Caki2 (cell line): Measurements from ENCODE around the gene P2RX4. TPM values are rescaled to one million over a fixed set of nuclear protein-coding genes. Genes with fewer than 3 reads are reported as not detected.
"Not testable (repeated sequence)": the region's sequence is repeated elsewhere in the genome, so short reads cannot be mapped to it uniquely, and the experiment has no call there.

Source experiments
- DNase-seq: peaks from one replicate; pipeline ENCODE4 v3.0.0-alpha.2; 2015; ENCODE audit warnings: low read depth
- in situ Hi-C: cut with HindIII; loops from 2 replicates; pipeline ENCODE4 v1.10.0; 2016; ENCODE audit warnings: low sequenced_read_pairs, low pct_unique_long_range_greater_than_20kb, mixed read lengths
- total RNA-seq: library from RNA; depleted of rRNA; stranded (reverse); fragments of >200 nt; shearing (Covaris generic); gene quantifications from 2 replicates; pipeline ENCODE4 v1.2.3, GENCODE V29; 2014; ENCODE audit warnings: low replicate concordance

The P2RX4 gene
- total RNA-seq, 1 experiment from 2014 or later: 166 TPM

DNA sequence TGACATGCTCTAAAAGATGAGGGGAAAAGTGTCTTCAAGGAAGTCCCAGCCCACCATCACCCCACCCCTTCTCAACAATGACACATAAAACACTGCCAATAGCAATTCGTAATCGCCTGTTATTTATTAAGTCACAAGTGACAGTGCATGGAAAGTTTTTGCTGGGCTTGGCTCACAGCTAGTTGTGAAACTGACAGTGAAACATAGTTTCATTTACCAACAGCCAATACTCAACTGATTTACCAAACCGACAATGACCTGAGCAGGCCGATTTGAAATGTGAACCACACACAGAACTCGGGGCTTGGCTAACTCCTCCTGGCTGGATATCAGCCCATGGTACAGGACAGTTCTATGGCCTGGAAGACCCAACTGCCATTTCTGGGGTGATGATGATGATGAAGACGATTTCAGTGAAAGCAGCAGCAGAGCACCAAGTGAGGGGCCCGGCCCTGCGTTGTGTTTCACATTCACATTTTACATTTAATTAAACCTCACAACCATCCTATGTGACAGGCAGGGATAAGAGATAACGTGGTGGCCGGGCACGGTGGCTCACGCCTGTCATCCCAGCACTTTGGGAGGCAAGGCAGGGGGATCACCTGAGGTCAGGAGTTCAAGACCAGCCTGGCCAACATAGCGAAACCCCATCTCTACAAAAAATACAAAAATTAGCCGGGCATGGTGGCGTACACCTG, 43.9 kb downstream of the P2RX4 start:
- no peak for DNase-seq
- in situ Hi-C loops: no loop called here

DNA sequence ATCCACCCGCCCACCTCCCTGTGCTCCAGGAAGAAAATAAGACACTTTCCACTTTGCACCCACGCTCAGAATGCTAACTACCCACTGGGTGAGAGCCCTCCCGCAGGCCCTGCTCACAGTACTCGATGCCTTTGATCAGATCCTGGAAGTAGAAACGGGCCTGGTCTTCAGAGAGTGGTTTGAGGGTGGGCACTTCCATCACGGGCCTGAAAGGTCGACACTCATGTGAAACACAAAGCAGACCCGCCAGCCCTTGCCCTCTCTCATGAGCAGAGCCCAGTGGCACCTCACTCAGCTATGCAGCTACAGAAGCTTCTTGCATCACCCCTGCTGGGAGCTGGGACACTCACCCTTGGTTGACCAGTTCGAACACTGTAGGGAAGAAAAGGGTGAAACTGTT, 45.5 kb downstream of the P2RX4 start:
- in situ Hi-C loops: no loop called here

DNA sequence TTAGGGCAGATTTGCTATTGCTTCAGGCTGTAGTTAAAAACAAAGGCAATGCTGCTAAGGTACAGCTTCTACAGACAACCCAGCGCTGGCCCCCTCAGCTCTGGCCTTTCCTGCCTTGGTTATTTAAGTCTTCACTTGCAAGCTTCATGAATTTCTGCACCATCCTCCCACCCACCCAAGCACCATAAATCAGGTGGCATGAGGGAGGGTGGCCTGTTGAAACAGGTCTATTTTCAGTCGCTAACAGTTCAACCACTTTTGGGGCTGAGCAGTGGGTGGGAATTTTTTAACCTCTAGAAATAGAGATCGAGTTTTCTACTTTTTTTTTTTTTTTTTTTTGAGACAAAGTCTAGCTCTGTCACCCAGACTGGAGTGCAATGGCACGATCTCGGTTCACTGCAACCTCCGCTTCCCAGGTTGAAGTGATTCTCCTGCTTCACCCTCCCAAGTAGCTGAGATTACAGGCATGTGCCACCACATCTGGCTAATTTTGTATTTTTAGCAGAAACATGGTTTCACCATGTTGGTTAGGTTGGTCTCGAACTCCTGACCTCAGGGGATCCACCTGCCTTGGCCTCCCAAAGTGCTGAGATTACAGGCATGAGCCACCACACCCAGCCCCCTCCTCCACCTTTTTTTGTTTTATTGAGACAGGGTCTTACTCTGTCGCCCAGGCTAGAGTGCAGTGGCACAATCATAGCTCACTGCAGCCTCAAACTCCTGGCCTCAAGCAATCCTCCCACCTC, 47.9 kb downstream of the P2RX4 start:
- DNase-seq, in situ Hi-C loops: not testable (repeated sequence)

More for the DNA sequence above, 45.5 kb downstream of the P2RX4 start:
- no peak for DNase-seq

DNA sequence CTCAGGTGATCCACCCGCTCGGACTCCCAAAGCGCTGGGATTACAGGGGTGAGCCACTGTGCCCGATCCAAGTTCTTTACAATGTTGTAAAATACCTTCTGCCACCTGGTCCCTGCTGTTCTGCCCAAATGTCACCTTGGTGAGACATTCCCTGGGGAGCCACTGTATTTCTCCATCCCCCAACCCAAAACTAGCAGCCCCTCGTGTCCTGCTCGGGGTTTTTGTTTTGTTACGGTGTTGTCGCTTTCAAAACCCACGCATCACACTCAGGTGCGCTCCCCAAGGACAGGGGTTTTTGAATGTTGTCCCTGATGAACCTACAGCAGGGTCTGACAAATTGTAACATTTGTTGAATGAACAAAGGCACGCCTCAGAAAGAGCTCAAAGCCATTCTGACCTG, 49.1 kb downstream of the P2RX4 start:
- no peak for DNase-seq
- in situ Hi-C loops: no loop called here

DNA sequence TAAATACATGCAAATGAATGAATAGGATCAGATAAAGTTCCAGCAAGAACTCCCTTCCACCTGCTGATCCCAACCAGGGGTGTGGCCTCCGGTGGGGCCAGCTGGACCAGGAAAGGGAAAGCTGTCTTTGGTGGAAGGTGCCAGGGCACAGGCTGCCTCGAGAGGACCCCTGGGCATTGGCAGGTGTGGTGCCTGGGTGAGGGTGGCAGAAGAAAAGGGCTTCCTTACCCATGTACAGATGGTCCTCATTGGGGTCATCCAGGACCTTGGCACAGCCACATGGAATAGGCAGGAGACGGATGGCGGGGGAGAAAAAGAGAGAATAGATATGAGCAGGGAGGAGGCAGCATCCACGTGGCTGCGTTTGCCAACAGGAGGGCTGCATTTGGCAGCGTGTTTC, 50.2 kb downstream of the P2RX4 start:
- DNase-seq: no peak
- in situ Hi-C loops: no loop called here

DNA sequence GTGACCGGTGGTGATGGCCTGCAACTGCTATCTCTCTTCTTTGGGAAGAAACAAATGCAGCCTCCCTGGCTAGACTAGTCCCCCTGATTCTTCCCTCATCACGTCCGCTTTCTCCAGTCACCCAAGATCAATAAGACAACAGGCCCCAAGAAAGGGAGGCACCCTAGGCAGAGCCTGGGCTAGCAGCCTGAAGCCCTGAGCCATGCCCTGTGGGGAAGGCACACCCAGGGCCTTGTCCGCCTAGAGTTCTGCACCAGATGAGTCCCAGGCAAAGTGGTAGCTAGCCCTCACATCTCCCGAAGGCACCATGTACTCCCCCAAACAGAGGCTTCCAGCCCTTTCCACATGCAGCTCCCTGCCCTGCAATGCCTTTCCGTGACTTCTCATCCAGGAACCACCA, 51.5 kb downstream of the P2RX4 start:
- no peak for DNase-seq
- in situ Hi-C loops: no loop called here

DNA sequence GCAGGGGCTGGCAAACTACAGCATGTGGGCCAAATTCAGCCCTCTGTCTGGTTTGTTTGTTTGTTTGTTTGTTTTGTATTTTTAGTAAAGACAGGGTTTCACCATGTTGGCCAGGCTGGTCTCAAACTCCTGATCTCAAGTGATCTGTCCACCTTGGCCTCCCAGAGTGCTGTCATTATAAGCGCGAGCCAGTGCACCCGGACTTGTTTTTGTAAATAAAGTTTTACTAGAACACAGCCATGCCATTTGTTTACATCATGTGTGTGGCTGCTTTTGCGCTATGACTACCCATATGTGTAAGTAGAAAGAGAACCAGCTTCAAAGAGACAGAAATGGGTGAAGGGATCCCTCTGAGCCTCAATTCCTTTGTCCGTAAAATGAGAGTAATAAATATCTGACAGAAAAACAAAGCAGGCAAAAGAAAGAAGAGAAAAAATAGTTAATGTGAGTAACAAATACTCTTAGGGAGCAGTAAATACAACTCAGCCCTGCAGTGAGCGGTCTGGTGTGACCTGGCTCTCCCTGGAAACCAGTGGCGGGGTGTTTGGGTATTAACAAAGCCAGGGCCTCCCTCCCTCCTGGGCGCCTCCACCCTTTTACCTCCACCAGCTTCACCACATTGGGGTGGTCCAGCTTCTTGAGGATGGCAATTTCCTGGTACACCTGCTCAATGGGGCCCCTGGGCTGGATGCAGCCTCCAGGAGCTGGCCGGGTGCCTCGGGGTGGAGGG, 53.4 kb downstream of the P2RX4 start:
- in situ Hi-C loops: no loop called here
- DNase-seq: no peak

DNA sequence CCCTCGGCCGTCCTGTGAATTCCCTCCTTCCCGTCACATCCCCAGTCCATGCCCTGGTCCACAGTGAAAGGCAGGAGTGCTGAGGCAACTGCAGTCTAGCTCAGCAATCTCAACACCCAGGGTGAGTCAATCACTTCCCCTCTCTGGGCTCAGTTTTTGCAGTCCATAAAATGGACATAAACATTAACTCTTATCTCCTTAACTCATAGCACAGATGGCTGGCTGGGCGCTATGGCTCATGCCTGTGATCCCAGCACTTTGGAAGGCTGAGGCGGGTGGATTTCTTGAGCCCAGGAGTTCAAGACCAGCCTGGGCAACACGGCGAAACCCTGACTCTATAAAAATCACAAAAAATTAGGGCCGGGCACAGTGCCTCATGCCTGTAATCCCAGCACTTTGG, 54.2 kb downstream of the P2RX4 start:
- in situ Hi-C loops: no loop called here
- DNase-seq: no peak

DNA sequence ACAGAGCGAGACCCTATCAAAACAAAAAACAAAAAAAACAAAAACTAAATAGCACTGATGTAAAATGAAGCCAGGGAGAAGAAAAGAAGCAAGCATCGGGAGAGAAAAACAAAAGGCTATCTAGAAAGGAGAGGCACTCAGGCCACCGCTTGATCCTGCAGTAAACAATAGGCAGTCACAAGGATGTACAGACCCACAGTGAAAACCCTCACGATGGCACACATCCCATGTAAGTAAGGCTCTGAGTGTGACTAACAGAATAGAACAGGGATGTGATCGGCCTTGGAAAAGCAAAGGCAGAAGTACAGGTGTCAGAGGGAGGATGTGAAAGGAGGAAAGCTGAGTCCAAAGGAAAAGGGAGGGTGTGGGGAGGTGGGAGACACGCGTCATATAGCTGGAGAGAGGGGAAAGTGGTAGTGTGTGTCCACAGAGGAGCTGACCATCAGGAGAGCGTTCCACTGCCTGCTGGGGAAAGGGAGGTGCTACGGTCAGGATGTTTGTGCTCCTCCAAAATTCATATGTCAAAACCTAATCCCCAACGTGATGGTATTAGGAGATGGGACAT, 55.1 kb downstream of the P2RX4 start:
- in situ Hi-C loops: no loop called here
- no peak for DNase-seq

DNA sequence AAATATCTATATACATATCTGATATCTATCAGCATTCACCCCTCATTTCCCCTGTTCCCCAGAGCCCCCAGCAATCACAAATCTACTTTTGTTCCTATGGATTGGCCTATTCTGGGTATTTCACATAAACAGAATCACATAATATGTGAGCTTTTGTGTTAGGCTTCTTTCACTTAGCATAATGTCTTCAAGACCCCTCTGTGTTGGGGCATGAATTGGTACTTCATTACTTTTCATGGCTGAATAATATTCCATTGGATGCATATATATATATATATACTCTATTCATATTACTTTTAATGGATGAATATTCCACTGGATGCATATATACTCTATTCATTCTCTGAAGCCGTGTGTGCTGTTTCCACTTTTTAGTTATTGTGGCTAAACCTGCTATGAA, 57.9 kb downstream of the P2RX4 start:
- in situ Hi-C loops: no loop called here
- DNase-seq: no peak

DNA sequence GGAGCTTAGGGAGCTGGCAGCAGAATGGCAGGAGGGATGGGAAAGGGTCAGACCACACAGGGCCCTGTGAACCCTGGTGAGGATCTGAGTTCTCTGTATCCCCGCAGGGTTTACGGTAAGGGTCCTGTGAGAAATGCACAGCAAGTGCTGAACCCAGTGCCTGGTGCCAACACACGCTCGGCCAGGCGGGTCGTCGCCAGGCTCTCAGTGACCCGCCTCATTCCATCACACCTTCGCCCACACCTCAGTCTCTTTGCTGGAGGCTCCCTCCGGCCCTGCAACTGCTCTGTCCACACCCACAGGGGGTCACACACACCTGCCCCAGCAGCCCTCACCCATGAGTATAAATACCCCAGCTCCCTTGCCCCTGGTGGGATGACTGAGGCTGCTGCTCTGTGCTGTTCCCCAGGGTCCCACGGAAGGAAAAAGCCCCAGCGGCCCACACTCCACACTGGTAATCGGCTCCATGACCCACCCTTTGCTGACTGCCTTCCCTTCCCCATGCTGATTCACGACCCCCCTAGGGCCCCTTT, 63.5 kb downstream of the P2RX4 start:
- DNase-seq: no peak
- in situ Hi-C loops: no loop called here

DNA sequence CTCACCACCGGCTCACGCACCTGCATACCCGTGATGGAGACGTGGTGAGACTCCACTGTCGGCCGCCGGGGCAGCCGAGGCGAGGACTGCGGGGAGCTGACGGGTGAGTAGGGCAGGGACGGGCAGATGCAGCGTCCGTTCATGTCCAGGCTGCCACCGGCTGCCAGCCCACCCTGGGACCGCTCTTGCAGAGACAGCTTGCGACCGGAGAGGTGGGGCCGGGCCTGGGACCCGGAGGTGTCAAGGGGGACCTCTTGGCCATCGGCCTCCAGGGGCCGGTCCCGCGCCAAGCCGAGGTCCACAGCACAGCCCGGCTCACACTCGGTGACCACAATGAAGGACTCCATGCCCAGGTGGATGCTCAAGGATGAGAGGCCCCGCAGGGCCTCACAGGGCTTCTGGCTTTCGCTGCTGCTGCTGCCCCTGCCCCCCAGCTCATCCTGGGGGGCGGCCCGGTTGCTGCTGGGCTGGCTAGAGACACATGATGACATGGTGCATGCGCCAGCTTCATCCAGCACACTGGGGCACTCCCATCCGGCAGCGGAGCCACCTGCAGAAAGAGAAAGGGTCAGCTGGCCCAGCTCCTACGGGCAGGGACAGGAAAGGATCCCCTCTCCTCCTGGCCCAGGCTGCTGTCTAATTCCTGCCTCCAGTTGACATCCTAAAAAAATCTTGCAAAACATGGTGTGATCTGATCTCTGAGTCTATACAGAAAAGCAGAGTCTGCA, 64.3 kb downstream of the P2RX4 start:
- DNase-seq: no peak
- in situ Hi-C loops: no loop called here

DNA sequence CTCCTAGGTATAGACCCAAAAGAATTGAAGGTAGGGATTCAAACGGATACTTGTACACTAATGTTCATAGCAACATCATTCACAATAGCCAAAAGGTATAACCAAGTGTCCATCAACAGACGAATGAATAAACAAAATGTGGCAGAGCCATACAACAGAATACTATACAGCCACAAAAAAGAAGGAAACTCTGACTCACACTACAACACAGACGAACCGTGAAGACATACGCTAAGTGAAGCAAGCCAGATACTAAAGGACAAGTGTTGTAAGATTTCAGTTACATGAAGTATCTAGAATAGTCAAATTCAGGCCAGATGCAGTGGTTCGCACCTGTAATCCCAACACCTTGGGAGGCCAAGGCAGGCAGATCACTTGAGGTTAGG, 67.4 kb downstream of the P2RX4 start:
- in situ Hi-C loops: no loop called here
- DNase-seq: no peak

DNA sequence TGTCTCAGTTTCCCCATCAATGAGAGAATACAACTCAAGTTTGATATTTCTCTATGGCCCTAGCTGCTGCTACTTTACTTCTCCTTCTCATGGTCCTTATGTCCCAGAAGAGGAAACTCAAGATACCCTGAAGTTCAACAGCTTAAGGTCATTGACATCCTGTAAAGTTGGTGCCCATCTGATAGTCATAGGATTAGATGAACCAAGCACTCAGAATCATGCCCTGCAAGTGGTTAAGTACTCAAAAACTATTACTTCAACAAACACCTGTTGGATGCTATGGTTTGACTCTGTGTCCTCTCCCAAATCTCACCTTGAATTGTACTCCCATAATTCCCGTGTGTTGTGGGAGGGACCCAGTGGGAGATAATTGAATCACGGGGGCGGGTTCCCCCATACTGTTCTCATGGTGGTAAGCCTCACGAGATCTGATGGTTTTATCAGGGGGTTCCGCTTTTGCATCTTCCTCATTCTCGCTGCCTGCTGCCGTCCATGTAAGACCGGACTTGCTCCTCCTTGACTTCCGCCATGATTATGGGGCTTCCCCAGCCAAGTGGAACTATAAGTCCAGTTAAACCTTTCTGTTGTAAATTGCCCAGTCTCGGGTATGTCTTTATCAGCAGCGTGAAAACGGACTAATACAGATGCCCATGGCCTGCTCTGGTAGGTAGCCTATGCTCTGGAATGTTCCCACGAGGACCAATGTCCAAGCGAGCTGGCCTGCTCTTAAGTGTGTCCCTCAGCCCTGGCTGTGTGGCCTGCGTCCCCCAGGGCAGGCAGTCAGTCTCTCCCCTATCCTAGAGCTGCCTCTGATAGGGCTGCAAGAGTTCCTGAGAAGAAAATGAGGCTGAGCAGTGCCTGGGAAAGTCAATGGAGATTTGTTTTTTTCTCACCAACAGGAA, 68.5 kb downstream of the P2RX4 start:
- in situ Hi-C loops: no loop called here
- DNase-seq: no peak

DNA sequence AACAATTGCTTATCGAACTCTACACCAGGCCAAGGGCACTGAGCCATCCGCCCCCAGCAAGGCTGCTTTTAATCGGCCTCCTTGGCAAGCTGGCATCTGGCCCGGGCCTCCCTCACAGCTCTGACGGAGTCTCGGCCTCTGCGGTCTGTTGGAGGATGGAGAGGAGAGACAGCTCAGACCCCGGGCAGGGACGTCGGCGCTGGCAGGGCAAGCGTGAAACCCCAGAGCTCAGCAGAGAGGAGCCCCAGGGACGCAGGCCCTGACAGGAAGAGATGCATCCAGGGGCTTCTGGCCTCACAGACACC, 69.1 kb downstream of the P2RX4 start:
- in situ Hi-C loops: no loop called here
- DNase-seq: no peak

DNA sequence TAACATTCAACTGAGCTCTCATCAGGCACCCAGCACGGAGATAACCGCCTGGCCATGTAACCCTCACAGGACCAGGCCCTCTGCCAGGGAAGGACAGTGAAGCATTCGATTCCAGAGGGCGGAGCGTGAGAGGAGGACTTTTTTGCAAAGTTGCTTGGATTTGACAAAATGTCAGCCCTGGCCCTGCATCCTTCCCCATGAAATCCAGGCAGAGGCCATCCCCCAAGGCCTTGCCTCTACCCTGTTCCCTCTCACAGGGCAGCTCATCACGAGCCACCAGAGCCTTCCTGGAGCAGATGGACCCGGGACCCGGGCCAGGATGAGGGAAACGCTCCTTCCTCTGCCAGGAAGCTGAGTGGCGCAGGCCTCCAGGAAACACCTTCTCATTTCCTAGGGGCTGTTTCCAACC, 69.6 kb downstream of the P2RX4 start:
- in situ Hi-C loops: no loop called here
- no peak for DNase-seq

DNA sequence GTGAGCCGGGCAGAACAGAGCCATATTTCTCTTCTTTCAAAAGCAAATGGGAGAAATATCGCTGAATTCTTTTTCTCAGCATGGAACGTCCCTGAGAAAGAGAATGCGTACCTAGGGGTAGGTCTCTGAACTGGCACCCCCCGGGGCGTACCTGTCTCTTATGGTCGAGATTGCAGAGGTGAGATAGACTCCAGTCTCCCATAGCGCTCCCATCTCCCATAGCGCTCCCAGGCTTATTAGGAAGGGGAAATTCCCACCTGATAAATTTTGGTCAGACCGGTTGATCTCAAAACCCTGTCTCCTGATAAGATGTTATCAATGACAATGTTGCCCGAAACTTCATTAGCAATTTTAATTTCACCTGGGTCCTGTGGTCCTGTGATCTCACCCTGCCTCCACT, 70.6 kb downstream of the P2RX4 start:
- in situ Hi-C loops, DNase-seq: not testable (repeated sequence)
